Activated CD4-positive, alpha-beta T cell treated with anti-CD3 and anti-CD28 coated beads, Interleukin-2, amount 10 ng/mL, durations not matched to agents 24 days and 14 days (primary cell): ENCODE data around the gene NHEJ1. TPM values are rescaled to one million over a fixed set of nuclear protein-coding genes. Genes with fewer than 3 reads are reported as not detected.

Experiments
- DNase-seq: peaks from one replicate; pipeline ENCODE4 v3.0.0; 2022
- H3K27ac Mint-ChIP-seq: one replicate; pipeline ENCODE4 v1.8.0; 2022; ENCODE audit warnings: mild to moderate bottlenecking, mixed read lengths
- H3K27me3 Mint-ChIP-seq: one replicate; pipeline ENCODE4 v1.8.0; 2022; ENCODE audit warnings: mixed read lengths
- H3K36me3 Mint-ChIP-seq: one replicate; pipeline ENCODE4 v1.8.0; 2022; ENCODE audit warnings: low read depth, mild to moderate bottlenecking, mixed read lengths
- H3K4me1 Mint-ChIP-seq: one replicate; pipeline ENCODE4 v1.8.0; 2021; ENCODE audit warnings: mixed read lengths
- H3K4me3 Mint-ChIP-seq: one replicate; pipeline ENCODE4 v1.8.0; 2022; ENCODE audit warnings: mild to moderate bottlenecking, moderate library complexity, mixed read lengths
- H3K9me3 Mint-ChIP-seq: one replicate; pipeline ENCODE4 v1.8.0; 2021; ENCODE audit warnings: mixed read lengths
- intact Hi-C: fragments of 100-400 bp; cut with micrococcal nuclease; formaldehyde crosslinking; loops from one replicate; pipeline ENCODE4 v1.15.1; 2023
- total RNA-seq: library from RNA; stranded (reverse); gene quantifications from 2 replicates; pipeline ENCODE4 v1.2.3, GENCODE V29; 2022

The NHEJ1 gene
- total RNA-seq, 1 donor from 2014 or later = 22.8 TPM

GRCh38 chr2:219199470-219200211, 39.0 kb upstream of the NHEJ1 start:
- Mint-ChIP-seq H3K36me3 (no peaks in the 10 kb centered on the region), H3K27ac (no peak overlapping the region), H3K9me3 (no peaks in the 10 kb centered on the region), H3K27me3 (peaks cover 5% of the 10 kb centered on the region), H3K4me1 (peaks cover 5% of the 10 kb centered on the region), H3K4me3 (no peak overlapping the region)
- DNase-seq = peak; percentile 53
- intact Hi-C loops = no loop called here

- H3K9me3 Mint-ChIP-seq = no peaks in the 10 kb centered on the region
- intact Hi-C loops = no loop called here
- no peak overlapping the region for H3K4me3 Mint-ChIP-seq
- peaks cover 5% of the 10 kb centered on the region for H3K27me3 Mint-ChIP-seq
- H3K4me1 Mint-ChIP-seq = peaks cover 5% of the 10 kb centered on the region
- H3K36me3 Mint-ChIP-seq = no peaks in the 10 kb centered on the region
- H3K27ac Mint-ChIP-seq = no peak overlapping the region
- DNase-seq = peak; percentile 52
These were observed 38.4 kb upstream of the NHEJ1 start for GRCh38 chr2:219198974-219199373.

GRCh38 chr2:219197388-219197787, 36.8 kb upstream of the NHEJ1 start:
- intact Hi-C loops = no loop called here
- H3K36me3 Mint-ChIP-seq = no peaks in the 10 kb centered on the region
- H3K9me3 Mint-ChIP-seq = no peaks in the 10 kb centered on the region
- no peak overlapping the region for H3K4me3 Mint-ChIP-seq
- no peak overlapping the region for H3K27ac Mint-ChIP-seq
- DNase-seq = peak; percentile 37
- H3K27me3 Mint-ChIP-seq = peaks cover 5% of the 10 kb centered on the region
- H3K4me1 Mint-ChIP-seq = peaks cover 5% of the 10 kb centered on the region

GRCh38 chr2:219186754-219187456, 26.3 kb upstream of the NHEJ1 start:
- intact Hi-C loops = no loop called here
- peaks cover 28% of the 10 kb centered on the region for H3K36me3 Mint-ChIP-seq
- H3K27me3 Mint-ChIP-seq = no peaks in the 10 kb centered on the region
- DNase-seq = peak; percentile 55
- no peaks in the 10 kb centered on the region for H3K9me3 Mint-ChIP-seq
- peak overlapping the region; percentile 66 for H3K27ac Mint-ChIP-seq
- no peak overlapping the region for H3K4me3 Mint-ChIP-seq
- peaks cover 9% of the 10 kb centered on the region for H3K4me1 Mint-ChIP-seq

GRCh38 chr2:219184121-219184520, 23.5 kb upstream of the NHEJ1 start:
- no peak overlapping the region for H3K4me3 Mint-ChIP-seq
- H3K4me1 Mint-ChIP-seq = peaks cover 34% of the 10 kb centered on the region
- intact Hi-C loops = no loop called here
- no peaks in the 10 kb centered on the region for H3K9me3 Mint-ChIP-seq
- no peak overlapping the region for H3K27ac Mint-ChIP-seq
- peak; percentile 52 for DNase-seq
- H3K27me3 Mint-ChIP-seq = no peaks in the 10 kb centered on the region
- H3K36me3 Mint-ChIP-seq = peaks cover 51% of the 10 kb centered on the region

- H3K36me3 Mint-ChIP-seq = peaks cover 52% of the 10 kb centered on the region
- no peaks in the 10 kb centered on the region for H3K9me3 Mint-ChIP-seq
- intact Hi-C loops = no loop called here
- H3K4me3 Mint-ChIP-seq = no peak overlapping the region
- H3K27me3 Mint-ChIP-seq = no peaks in the 10 kb centered on the region
- H3K27ac Mint-ChIP-seq = peak overlapping the region; percentile 11
- DNase-seq = peak; percentile 50
- peaks cover 40% of the 10 kb centered on the region for H3K4me1 Mint-ChIP-seq
These were observed 22.6 kb upstream of the NHEJ1 start for GRCh38 chr2:219183151-219183772.

GRCh38 chr2:219182331-219183150, 21.9 kb upstream of the NHEJ1 start:
- Mint-ChIP-seq H3K27me3 (no peaks in the 10 kb centered on the region), H3K4me3 (no peak overlapping the region), H3K4me1 (peaks cover 42% of the 10 kb centered on the region), H3K27ac (no peak overlapping the region), H3K9me3 (no peaks in the 10 kb centered on the region), H3K36me3 (peaks cover 53% of the 10 kb centered on the region)
- peak; percentile 54 for DNase-seq
- intact Hi-C loops = no loop called here

GRCh38 chr2:219181531-219181930, 20.9 kb upstream of the NHEJ1 start:
- Mint-ChIP-seq H3K27ac (peak overlapping the region; percentile 66), H3K4me1 (peaks cover 43% of the 10 kb centered on the region), H3K4me3 (peak overlapping the region; percentile 32), H3K9me3 (no peaks in the 10 kb centered on the region), H3K36me3 (peaks cover 53% of the 10 kb centered on the region), H3K27me3 (no peaks in the 10 kb centered on the region)
- intact Hi-C loops = no loop called here
- no peak for DNase-seq

GRCh38 chr2:219180961-219181360, 20.3 kb upstream of the NHEJ1 start:
- peak; percentile 55 for DNase-seq
- Mint-ChIP-seq H3K9me3 (no peaks in the 10 kb centered on the region), H3K27ac (no peak overlapping the region), H3K27me3 (no peaks in the 10 kb centered on the region), H3K4me3 (peak overlapping the region; percentile 32), H3K36me3 (peaks cover 50% of the 10 kb centered on the region), H3K4me1 (peaks cover 45% of the 10 kb centered on the region)
- intact Hi-C loops = no loop called here

- intact Hi-C loops = loop anchor here (2.0 to 5.0 kb wide), 2 partner anchors 469 to 963 kb away; partner anchors contain the start of genes ARPC2 and TTLL4
- Mint-ChIP-seq H3K27me3 (no peaks in the 10 kb centered on the region), H3K36me3 (peaks cover 46% of the 10 kb centered on the region), H3K4me1 (peaks cover 52% of the 10 kb centered on the region), H3K9me3 (no peaks in the 10 kb centered on the region), H3K27ac (peak overlapping the region; percentile 87), H3K4me3 (peak overlapping the region; percentile 94)
- DNase-seq = peak; percentile 55
These were observed 19.2 kb upstream of the NHEJ1 start for GRCh38 chr2:219179601-219180465.

- Mint-ChIP-seq H3K9me3 (no peaks in the 10 kb centered on the region), H3K27ac (peak overlapping the region; percentile 87)
These were observed 18.0 kb upstream of the NHEJ1 start for GRCh38 chr2:219178377-219179175.

More at GRCh38 chr2:219178377-219179175, 18.0 kb upstream of the NHEJ1 start:
- H3K4me1 Mint-ChIP-seq = peaks cover 62% of the 10 kb centered on the region
- intact Hi-C loops = loop anchor here (1.0 to 5.0 kb wide), 3 partner anchors 365 to 961 kb away; partner anchors contain the start of genes ARPC2, CHPF and TTLL4
- H3K36me3 Mint-ChIP-seq = peaks cover 52% of the 10 kb centered on the region
- no peaks in the 10 kb centered on the region for H3K27me3 Mint-ChIP-seq
- DNase-seq = peak; percentile 84
- H3K4me3 Mint-ChIP-seq = peak overlapping the region; percentile 94
